Neural progenitor cell (in vitro differentiated cells): Measurements from ENCODE around the gene ATRN. TPM values are rescaled to one million over a fixed set of nuclear protein-coding genes. Genes with fewer than 3 reads are reported as not detected.
"Not testable (repeated sequence)": the region's sequence is repeated elsewhere in the genome, so short reads cannot be mapped to it uniquely, and the experiment has no call there.

Experiments
- DNase-seq: peaks from one replicate; pipeline ENCODE4 v3.0.0-alpha.2; 2016; ENCODE audit warnings: low spot score
- H2AFZ ChIP-seq: fragments of 200-600 bp; sonication (generic); replicated peaks from 2 replicates; pipeline ENCODE4 v1.6.1; 2016; ENCODE audit warnings: antibody characterized with exemption
- H3F3A ChIP-seq: fragments of 200-600 bp; sonication (generic); 2 replicates; pipeline ENCODE4 v1.6.1; 2016; ENCODE audit warnings: antibody characterized with exemption, low read depth
- H3K27ac ChIP-seq: fragments of 200-600 bp; sonication (generic); 2 replicates; pipeline ENCODE4 v1.5.1; 2016; ENCODE audit warnings: mild to moderate bottlenecking
- H3K27me3 ChIP-seq: fragments of 200-600 bp; sonication (generic); 2 replicates; pipeline ENCODE4 v1.6.1; 2016; ENCODE audit warnings: mild to moderate bottlenecking, moderate library complexity
- H3K36me3 ChIP-seq: fragments of 200-600 bp; sonication (generic); 2 replicates; pipeline ENCODE4 v1.5.1; 2016
- H3K4me1 ChIP-seq: fragments of 200-600 bp; sonication (generic); 2 replicates; pipeline ENCODE4 v1.6.1; 2016; ENCODE audit warnings: mixed run types
- H3K4me2 ChIP-seq: fragments of 200-600 bp; sonication (generic); 2 replicates; pipeline ENCODE4 v1.6.1; 2016
- H3K4me3 ChIP-seq: fragments of 200-600 bp; sonication (generic); 2 replicates; pipeline ENCODE4 v1.5.1; 2016
- H3K79me2 ChIP-seq: fragments of 200-600 bp; sonication (generic); 2 replicates; pipeline ENCODE4 v1.6.1; 2016; ENCODE audit warnings: low read depth
- H3K9ac ChIP-seq: fragments of 200-600 bp; sonication (generic); 2 replicates; pipeline ENCODE4 v1.6.1; 2016
- H3K9me3 ChIP-seq: fragments of 200-600 bp; sonication (generic); 2 replicates; pipeline ENCODE4 v1.5.1; 2016; ENCODE audit warnings: low read depth
- H4K20me1 ChIP-seq: fragments of 200-600 bp; sonication (generic); 2 replicates; pipeline ENCODE4 v1.6.1; 2016; ENCODE audit warnings: low read depth
- H3K27ac Mint-ChIP-seq: 3 replicates; pipeline ENCODE4 v1.8.0; 2021; ENCODE audit warnings: mixed read lengths
- H3K27me3 Mint-ChIP-seq: 2 replicates; pipeline ENCODE4 v1.8.0; 2022; ENCODE audit warnings: low read depth, mild to moderate bottlenecking, inconsistent platforms, moderate library complexity, mixed read lengths; ENCODE audit not compliant: insufficient read depth
- H3K36me3 Mint-ChIP-seq: 3 replicates; pipeline ENCODE4 v1.8.0; 2021; ENCODE audit warnings: mixed read lengths
- H3K4me1 Mint-ChIP-seq: 3 replicates; pipeline ENCODE4 v1.8.0; 2021; ENCODE audit warnings: mixed read lengths
- H3K4me3 Mint-ChIP-seq: 3 replicates; pipeline ENCODE4 v1.8.0; 2021; ENCODE audit warnings: mild to moderate bottlenecking, moderate library complexity, mixed read lengths
- H3K9me3 Mint-ChIP-seq: 3 replicates; pipeline ENCODE4 v1.8.0; 2020; ENCODE audit warnings: mixed read lengths
- EZH2 ChIP-seq: fragments of 200-600 bp; sonication (generic); IDR thresholded peaks from 2 replicates; pipeline ENCODE4 v1.6.1; 2017; ENCODE audit warnings: antibody characterized with exemption, mild to moderate bottlenecking, moderate library complexity
- EZH2phosphoT487 ChIP-seq: fragments of 200-600 bp; sonication (generic); IDR thresholded peaks from 2 replicates; pipeline ENCODE4 v1.6.1; 2017; ENCODE audit warnings: antibody characterized with exemption
- total RNA-seq: library from RNA; depleted of rRNA; stranded (reverse); fragments of >200 nt; gene quantifications from 2 replicates; pipeline ENCODE4 v1.2.3, GENCODE V29; 2015; ENCODE audit warnings: low replicate concordance
- TF ChIP-seq, protein P1 (sequence below): fragments of 200-600 bp; sonication (generic); IDR thresholded peaks from 2 replicates; pipeline ENCODE4 v1.5.1; 2017; ENCODE audit warnings: antibody characterized with exemption, mild to moderate bottlenecking

ATRN gene
- total RNA-seq, 1 donor from 2014 or later, result 36.8 TPM

DNA sequence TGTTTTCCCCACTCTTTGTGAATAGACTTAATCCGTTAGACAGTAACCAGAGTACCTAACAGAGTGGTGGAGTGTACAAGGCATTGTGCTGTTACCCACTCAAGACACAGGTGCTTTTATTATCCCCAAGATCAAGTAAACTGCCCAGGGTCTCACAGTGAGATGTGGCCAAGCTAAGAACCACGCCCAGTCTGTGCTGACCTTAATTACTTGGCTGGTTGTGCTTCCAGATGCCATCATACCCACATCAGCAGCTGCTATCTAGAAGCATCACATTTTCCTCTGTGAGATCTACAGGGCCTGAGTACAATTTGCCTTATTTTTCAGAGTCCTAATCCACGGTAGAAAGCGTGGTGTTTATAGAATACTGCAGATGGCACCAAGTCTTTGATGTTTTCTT, 122.1 kb downstream of the ATRN start:
- TF ChIP-seq EZH2phosphoT487, result no peak
- no peak for TF ChIP-seq EZH2
- TF ChIP-seq, protein P1, sequence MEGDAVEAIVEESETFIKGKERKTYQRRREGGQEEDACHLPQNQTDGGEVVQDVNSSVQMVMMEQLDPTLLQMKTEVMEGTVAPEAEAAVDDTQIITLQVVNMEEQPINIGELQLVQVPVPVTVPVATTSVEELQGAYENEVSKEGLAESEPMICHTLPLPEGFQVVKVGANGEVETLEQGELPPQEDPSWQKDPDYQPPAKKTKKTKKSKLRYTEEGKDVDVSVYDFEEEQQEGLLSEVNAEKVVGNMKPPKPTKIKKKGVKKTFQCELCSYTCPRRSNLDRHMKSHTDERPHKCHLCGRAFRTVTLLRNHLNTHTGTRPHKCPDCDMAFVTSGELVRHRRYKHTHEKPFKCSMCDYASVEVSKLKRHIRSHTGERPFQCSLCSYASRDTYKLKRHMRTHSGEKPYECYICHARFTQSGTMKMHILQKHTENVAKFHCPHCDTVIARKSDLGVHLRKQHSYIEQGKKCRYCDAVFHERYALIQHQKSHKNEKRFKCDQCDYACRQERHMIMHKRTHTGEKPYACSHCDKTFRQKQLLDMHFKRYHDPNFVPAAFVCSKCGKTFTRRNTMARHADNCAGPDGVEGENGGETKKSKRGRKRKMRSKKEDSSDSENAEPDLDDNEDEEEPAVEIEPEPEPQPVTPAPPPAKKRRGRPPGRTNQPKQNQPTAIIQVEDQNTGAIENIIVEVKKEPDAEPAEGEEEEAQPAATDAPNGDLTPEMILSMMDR, result no peak
- no peak overlapping the region for H3K27ac Mint-ChIP-seq
- H3F3A ChIP-seq, result no peaks in the 10 kb centered on the region
- H3K9ac ChIP-seq, result no peak overlapping the region
- no peak overlapping the region for H2AFZ ChIP-seq
- H3K27me3 Mint-ChIP-seq, result peaks cover 6% of the 10 kb centered on the region
- H4K20me1 ChIP-seq, result no peaks in the 10 kb centered on the region
- H3K4me3 Mint-ChIP-seq, result no peak overlapping the region
- no peaks in the 10 kb centered on the region for H3K27me3 ChIP-seq
- H3K4me1 Mint-ChIP-seq, result no peaks in the 10 kb centered on the region
- H3K4me1 ChIP-seq, result no peaks in the 10 kb centered on the region
- peaks cover 18% of the 10 kb centered on the region for H3K36me3 Mint-ChIP-seq
- no peak overlapping the region for H3K27ac ChIP-seq
- no peaks in the 10 kb centered on the region for H3K79me2 ChIP-seq
- no peak overlapping the region for H3K4me2 ChIP-seq
- H3K9me3 Mint-ChIP-seq, result no peaks in the 10 kb centered on the region
- no peak for DNase-seq
- H3K4me3 ChIP-seq, result no peak overlapping the region
- H3K36me3 ChIP-seq, result no peaks in the 10 kb centered on the region
- H3K9me3 ChIP-seq, result no peaks in the 10 kb centered on the region

DNA sequence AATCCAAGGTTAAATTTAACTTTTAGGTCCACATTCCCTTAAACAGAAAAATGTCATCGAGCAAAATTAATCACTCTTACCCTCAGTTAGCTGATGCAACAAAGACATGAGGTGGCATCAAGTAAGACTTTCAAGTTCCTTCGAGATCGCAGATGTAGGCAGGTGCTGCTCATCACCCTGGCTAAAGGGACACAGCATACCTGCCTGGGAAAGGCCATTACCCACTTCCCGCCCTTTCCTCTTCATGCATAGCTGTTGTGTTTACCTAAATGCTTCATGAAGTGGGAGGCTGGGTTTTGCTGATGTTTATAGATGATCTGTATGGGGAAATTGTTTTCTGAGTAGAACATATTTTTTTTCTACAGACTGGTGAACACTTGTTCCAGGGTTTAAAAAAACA, 124.7 kb downstream of the ATRN start:
- DNase-seq, result no peak
- Mint-ChIP-seq H3K4me3 (no peak overlapping the region), H3K27me3 (no peaks in the 10 kb centered on the region), H3K4me1 (no peaks in the 10 kb centered on the region), H3K9me3 (no peaks in the 10 kb centered on the region), H3K27ac (no peak overlapping the region), H3K36me3 (peaks cover 17% of the 10 kb centered on the region)
- TF ChIP-seq EZH2 (no peak), EZH2phosphoT487 (no peak)
- TF ChIP-seq, protein P1, result no peak
- Histone ChIP-seq H3F3A (no peaks in the 10 kb centered on the region), H3K27ac (no peak overlapping the region), H3K4me2 (no peak overlapping the region), H2AFZ (no peak overlapping the region), H3K4me1 (no peaks in the 10 kb centered on the region), H3K4me3 (no peak overlapping the region), H3K79me2 (no peaks in the 10 kb centered on the region), H3K9ac (no peak overlapping the region), H3K27me3 (no peaks in the 10 kb centered on the region), H3K9me3 (no peaks in the 10 kb centered on the region), H4K20me1 (no peaks in the 10 kb centered on the region), H3K36me3 (no peaks in the 10 kb centered on the region)

DNA sequence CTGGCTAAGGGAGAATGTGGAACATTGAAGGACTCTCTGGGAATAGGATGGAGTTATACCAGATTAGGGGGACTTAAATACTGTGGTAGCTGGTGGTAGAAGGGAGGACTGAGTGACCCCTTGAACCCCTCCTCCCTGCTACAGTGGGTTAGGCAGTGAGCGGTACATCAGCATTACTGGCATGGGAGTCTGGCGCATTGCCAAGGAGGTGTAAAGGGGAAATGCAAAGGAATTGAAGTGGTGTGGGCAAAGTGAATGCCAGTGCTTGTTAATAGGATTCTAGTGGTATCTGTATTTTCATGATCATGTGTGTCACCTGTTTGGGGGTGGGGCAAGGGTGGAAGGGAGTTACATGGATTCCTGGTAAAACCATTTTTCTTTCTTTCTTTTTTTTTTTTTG, 132.3 kb downstream of the ATRN start:
- no peaks in the 10 kb centered on the region for H3K4me1 ChIP-seq

DNA sequence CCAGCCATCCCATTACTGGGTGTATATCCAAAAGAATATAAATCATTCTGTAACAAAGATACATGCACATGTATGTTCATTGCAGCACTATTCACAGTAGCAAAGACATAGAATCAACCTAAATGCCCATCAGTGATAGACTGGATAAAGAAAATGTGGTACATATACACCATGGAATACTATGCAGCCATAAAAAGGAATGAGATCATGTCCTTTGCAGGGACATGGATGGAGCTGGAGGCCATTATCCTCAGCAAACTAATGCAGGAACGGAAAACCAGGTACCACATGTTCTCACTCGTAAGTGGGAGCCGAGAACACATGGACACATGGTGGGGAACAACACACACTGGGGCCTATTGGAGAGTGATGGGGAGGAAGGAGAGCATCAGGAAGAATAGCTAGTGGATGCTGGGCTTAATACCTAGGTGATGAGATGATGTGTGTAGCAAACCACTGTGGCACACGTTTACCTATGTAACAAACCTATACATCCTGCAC, 134.6 kb downstream of the ATRN start:
- not testable (repeated sequence) for H3K4me1 Mint-ChIP-seq

More for the DNA sequence above, 132.3 kb downstream of the ATRN start:
- no peak overlapping the region for H3K27ac ChIP-seq
- Mint-ChIP-seq H3K27me3 (peaks cover 3% of the 10 kb centered on the region), H3K4me3 (peak overlapping the region; percentile 6), H3K4me1 (no peaks in the 10 kb centered on the region), H3K27ac (no peak overlapping the region), H3K36me3 (peaks cover 26% of the 10 kb centered on the region), H3K9me3 (no peaks in the 10 kb centered on the region)
- no peak overlapping the region for H3K4me2 ChIP-seq
- no peak overlapping the region for H2AFZ ChIP-seq
- DNase-seq, result no peak
- H3K27me3 ChIP-seq, result no peaks in the 10 kb centered on the region
- H3K79me2 ChIP-seq, result no peaks in the 10 kb centered on the region
- no peaks in the 10 kb centered on the region for H3K9me3 ChIP-seq
- H3F3A ChIP-seq, result no peaks in the 10 kb centered on the region
- H3K36me3 ChIP-seq, result no peaks in the 10 kb centered on the region
- TF ChIP-seq EZH2phosphoT487, result no peak
- TF ChIP-seq EZH2, result no peak
- TF ChIP-seq, protein P1, result no peak
- H3K4me3 ChIP-seq, result no peak overlapping the region
- H3K9ac ChIP-seq, result no peak overlapping the region
- no peaks in the 10 kb centered on the region for H4K20me1 ChIP-seq

More for the DNA sequence above, 134.6 kb downstream of the ATRN start:
- H3K36me3 ChIP-seq, DNase-seq, H3K79me2 ChIP-seq, H4K20me1 ChIP-seq, H2AFZ ChIP-seq, H3K27me3 ChIP-seq, H3K4me3 ChIP-seq, H3K4me1 ChIP-seq, H3K4me3 Mint-ChIP-seq, H3K27ac Mint-ChIP-seq, H3K9me3 ChIP-seq, H3K27me3 Mint-ChIP-seq, H3F3A ChIP-seq, H3K9me3 Mint-ChIP-seq, H3K27ac ChIP-seq, H3K4me2 ChIP-seq, H3K9ac ChIP-seq: not testable (repeated sequence)
- H3K36me3 Mint-ChIP-seq, result peaks cover 23% of the 10 kb centered on the region
